TTC549 (cell line): Measurements from ENCODE around the gene ST6GALNAC3.
"Not testable (repeated sequence)": the region's sequence is repeated elsewhere in the genome, so short reads cannot be mapped to it uniquely, and the experiment has no call there.

Experiments
- FAIRE-seq: peaks from 2 replicates; lab custom pipeline; 2012; peaks lifted over from hg19 to GRCh38; lab: Jason Lieb, UNC

ST6GALNAC3 gene

GRCh38 chr1:76341816-76342215 is 267.3 kb downstream of the ST6GALNAC3 start:
- FAIRE-seq = not testable (repeated sequence)

GRCh38 chr1:76343356-76343755 is 268.8 kb downstream of the ST6GALNAC3 start:
- FAIRE-seq = no peak

- FAIRE-seq = no peak
These were observed 277.1 kb downstream of the ST6GALNAC3 start for GRCh38 chr1:76351655-76352054.

- FAIRE-seq = no peak
These were observed 278.3 kb downstream of the ST6GALNAC3 start for GRCh38 chr1:76352741-76353435.

- no peak for FAIRE-seq
These were observed 279.7 kb downstream of the ST6GALNAC3 start for GRCh38 chr1:76354236-76354635.

GRCh38 chr1:76366726-76367125 is 292.2 kb downstream of the ST6GALNAC3 start:
- no peak for FAIRE-seq

- FAIRE-seq = no peak
These were observed 297.4 kb downstream of the ST6GALNAC3 start for GRCh38 chr1:76371941-76372340.

- no peak for FAIRE-seq
These were observed 299.5 kb downstream of the ST6GALNAC3 start for GRCh38 chr1:76374086-76374485.

GRCh38 chr1:76377247-76377646 is 302.7 kb downstream of the ST6GALNAC3 start:
- no peak for FAIRE-seq

GRCh38 chr1:76379506-76379905 is 305.0 kb downstream of the ST6GALNAC3 start:
- FAIRE-seq = no peak

GRCh38 chr1:76381450-76382097 is 307.0 kb downstream of the ST6GALNAC3 start:
- no peak for FAIRE-seq

- no peak for FAIRE-seq
These were observed 313.7 kb downstream of the ST6GALNAC3 start for GRCh38 chr1:76388261-76388660.

- no peak for FAIRE-seq
These were observed 315.9 kb downstream of the ST6GALNAC3 start for GRCh38 chr1:76390456-76390855.

- no peak for FAIRE-seq
These were observed 320.5 kb downstream of the ST6GALNAC3 start for GRCh38 chr1:76395059-76395458.

GRCh38 chr1:76402128-76402527 is 327.6 kb downstream of the ST6GALNAC3 start:
- FAIRE-seq = no peak

GRCh38 chr1:76408303-76408702 is 333.8 kb downstream of the ST6GALNAC3 start:
- no peak for FAIRE-seq

- FAIRE-seq = no peak
These were observed 336.0 kb downstream of the ST6GALNAC3 start for GRCh38 chr1:76410499-76410898.

GRCh38 chr1:76418531-76418930 is 344.0 kb downstream of the ST6GALNAC3 start:
- FAIRE-seq = no peak

GRCh38 chr1:76419603-76420002 is 345.1 kb downstream of the ST6GALNAC3 start:
- FAIRE-seq = no peak

- FAIRE-seq = no peak
These were observed 350.9 kb downstream of the ST6GALNAC3 start for GRCh38 chr1:76425201-76426145.

- FAIRE-seq = no peak
These were observed 352.1 kb downstream of the ST6GALNAC3 start for GRCh38 chr1:76426606-76427005.

GRCh38 chr1:76428028-76428427 is 353.5 kb downstream of the ST6GALNAC3 start:
- no peak for FAIRE-seq

GRCh38 chr1:76430531-76430930 is 356.0 kb downstream of the ST6GALNAC3 start:
- no peak for FAIRE-seq
